Testis (tissue), 3 donors: ENCODE measurements around the gene BTNL8. TPM values are rescaled to one million over a fixed set of nuclear protein-coding genes. Genes with fewer than 3 reads are reported as not detected.
"Not testable (repeated sequence)": the region's sequence is repeated elsewhere in the genome, so short reads cannot be mapped to it uniquely, and the experiment has no call there.

Experiments used
- DNase-seq: peaks from one replicate; pipeline ENCODE4 v3.0.0-alpha.2; 2019
- H3K27ac ChIP-seq, 2 donors: fragments of 200-600 bp; sonication (generic); one replicate each; pipeline ENCODE4 v1.5.1; 2019
- H3K27me3 ChIP-seq: fragments of 200-600 bp; sonication (generic); one replicate; pipeline ENCODE4 v1.5.1; 2019
- H3K36me3 ChIP-seq: fragments of 200-600 bp; sonication (generic); one replicate; pipeline ENCODE4 v1.5.1; 2017; ENCODE audit warnings: low read depth; ENCODE audit errors: missing control alignments
- H3K4me1 ChIP-seq: fragments of 200-600 bp; sonication (generic); one replicate; pipeline ENCODE4 v1.5.1; 2019
- H3K4me3 ChIP-seq, 2 donors: fragments of 200-600 bp; sonication (generic); one replicate each; pipeline ENCODE4 v1.5.1; 2017 to 2019
- H3K9me3 ChIP-seq: fragments of 200-600 bp; sonication (generic); one replicate; pipeline ENCODE4 v1.5.1; 2017
- POLR2A ChIP-seq: fragments of 450-650 bp; IDR thresholded peaks from one replicate; pipeline ENCODE4 v1.6.1; 2017; ENCODE audit warnings: antibody characterized with exemption, mild to moderate bottlenecking, moderate library complexity
- WGBS, 2 donors: methylation state at CpG; one replicate each; pipeline ENCODE4 v1.1.5; 2018; 5-methylcytosine and 5-hydroxymethylcytosine counted together
- intact Hi-C: fragments of 100-400 bp; cut with DNase I; formaldehyde crosslinking; loops from one replicate; pipeline ENCODE4 v1.15.1; 2023; ENCODE audit warnings: low total_unique reads
- polyA plus RNA-seq: library from polyadenylated mRNA; stranded (reverse); fragments of 350-450 nt; fragmentation: Illumina TruSeq; extraction: RNeasy Lipid Tissue Mini Kit (QIAGEN cat#74804); gene quantifications from one replicate; pipeline ENCODE4 v1.2.3, GENCODE V29; 2014; ENCODE audit warnings: low read depth, low replicate concordance; ENCODE audit not compliant: insufficient read depth
- total RNA-seq, 2 donors: library from RNA; depleted of rRNA; stranded (reverse); fragments of >200 nt; gene quantifications; one replicate each; pipeline ENCODE4 v1.2.3, GENCODE V29; 2016
- TF ChIP-seq, protein P1 (sequence below), 3 experiments: fragments of 450-650 bp in 2 of 3; fragments of 200-600 bp in 1 of 3; sonication (generic) in 1 of 3; IDR thresholded peaks; one replicate each; pipeline ENCODE4 v1.5.1; 2016 to 2019; ENCODE audit warnings: antibody characterized with exemption in 3 of 3, mild to moderate bottlenecking in 2 of 3, moderate library complexity in 1 of 3

The BTNL8 gene
- total and polyA plus RNA-seq, 3 donors from 2014 or later: 10.3 to 14.7 (median 13.1) TPM

GRCh38 chr5:180874804-180875582 lies 24.0 kb upstream of the BTNL8 start:
- TF ChIP-seq, protein P1, sequence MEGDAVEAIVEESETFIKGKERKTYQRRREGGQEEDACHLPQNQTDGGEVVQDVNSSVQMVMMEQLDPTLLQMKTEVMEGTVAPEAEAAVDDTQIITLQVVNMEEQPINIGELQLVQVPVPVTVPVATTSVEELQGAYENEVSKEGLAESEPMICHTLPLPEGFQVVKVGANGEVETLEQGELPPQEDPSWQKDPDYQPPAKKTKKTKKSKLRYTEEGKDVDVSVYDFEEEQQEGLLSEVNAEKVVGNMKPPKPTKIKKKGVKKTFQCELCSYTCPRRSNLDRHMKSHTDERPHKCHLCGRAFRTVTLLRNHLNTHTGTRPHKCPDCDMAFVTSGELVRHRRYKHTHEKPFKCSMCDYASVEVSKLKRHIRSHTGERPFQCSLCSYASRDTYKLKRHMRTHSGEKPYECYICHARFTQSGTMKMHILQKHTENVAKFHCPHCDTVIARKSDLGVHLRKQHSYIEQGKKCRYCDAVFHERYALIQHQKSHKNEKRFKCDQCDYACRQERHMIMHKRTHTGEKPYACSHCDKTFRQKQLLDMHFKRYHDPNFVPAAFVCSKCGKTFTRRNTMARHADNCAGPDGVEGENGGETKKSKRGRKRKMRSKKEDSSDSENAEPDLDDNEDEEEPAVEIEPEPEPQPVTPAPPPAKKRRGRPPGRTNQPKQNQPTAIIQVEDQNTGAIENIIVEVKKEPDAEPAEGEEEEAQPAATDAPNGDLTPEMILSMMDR (IDR thresholded peaks at IDR 0.05): no peak
- TF ChIP-seq POLR2A: no peak
- H3K27ac ChIP-seq: no peak overlapping the region
- intact Hi-C loops: no loop called here

DNA sequence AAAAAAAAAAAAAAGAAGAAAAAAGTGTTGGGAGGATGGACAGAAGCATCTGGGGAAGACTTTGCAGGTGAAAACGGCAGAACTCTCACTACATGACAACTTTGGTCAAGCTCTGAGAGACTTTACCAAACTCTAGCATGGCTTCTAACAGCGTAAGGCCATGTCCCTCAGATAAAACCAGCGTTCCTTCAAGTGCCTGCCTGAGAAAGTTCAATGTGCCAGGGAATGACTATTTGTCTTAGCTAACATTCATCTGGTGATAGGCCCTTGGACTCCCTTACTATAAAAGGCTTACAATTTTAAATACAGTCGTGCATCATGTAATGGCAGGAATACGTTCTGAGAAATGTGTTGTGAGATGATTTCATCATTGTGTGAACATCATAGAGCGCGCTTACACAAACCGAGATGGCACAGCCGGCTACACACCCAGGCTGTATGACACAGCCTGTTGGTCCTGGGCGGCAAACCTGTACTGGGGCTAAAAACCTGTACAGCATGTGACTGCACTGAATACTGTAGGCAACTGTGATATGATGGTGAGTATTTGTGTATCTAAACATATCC lies 23.0 kb upstream of the BTNL8 start:
- H3K36me3 ChIP-seq: no peaks in the 10 kb centered on the region
- intact Hi-C loops: no loop called here
- H3K27ac ChIP-seq: no peak overlapping the region

More at GRCh38 chr5:180874804-180875582, 24.0 kb upstream of the BTNL8 start:
- Histone ChIP-seq H3K36me3 (no peaks in the 10 kb centered on the region), H3K4me1 (no peaks in the 10 kb centered on the region), H3K4me3 (no peak overlapping the region), H3K27me3 (no peaks in the 10 kb centered on the region), H3K9me3 (no peaks in the 10 kb centered on the region)
- DNase-seq: no peak
- WGBS, 2 donors: 85% methylated on average over 12 of the region's 12 CpGs

DNA sequence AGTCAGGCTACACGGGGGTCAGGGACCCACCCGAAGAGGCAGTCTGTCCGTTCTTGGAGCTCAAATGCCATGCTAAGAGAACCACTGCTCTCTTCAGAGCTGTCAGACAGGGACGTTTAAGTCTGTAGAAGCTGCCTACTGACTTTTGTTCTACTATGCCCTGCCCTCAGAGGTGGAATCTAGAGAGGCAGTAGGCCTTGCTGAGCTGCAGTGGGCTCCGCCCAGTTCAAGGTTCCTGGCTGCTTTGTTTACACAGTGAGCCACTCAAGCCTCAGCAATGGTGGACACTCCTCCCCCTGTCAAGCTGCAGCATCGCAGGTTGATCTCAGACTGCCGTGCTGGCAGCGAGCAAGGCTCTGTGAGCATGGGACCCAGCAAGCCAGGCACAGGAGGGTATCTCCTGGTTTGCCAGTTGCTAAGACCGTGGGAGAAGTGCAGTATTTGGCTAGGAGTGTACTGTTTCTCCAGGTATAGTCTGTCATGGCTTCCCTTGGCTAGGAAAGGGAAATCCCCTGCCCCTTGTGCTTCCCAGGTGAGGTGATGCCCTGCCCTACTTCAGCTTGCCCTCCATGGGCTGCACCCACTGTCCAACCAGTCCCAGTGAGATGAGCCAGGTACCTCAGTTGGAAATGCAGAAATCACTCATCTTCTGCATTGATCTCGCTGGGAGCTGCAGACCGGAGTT lies 13.0 kb upstream of the BTNL8 start:
- H3K36me3 ChIP-seq, H3K27me3 ChIP-seq, H3K4me3 ChIP-seq, H3K4me1 ChIP-seq, H3K27ac ChIP-seq, intact Hi-C loops, DNase-seq, H3K9me3 ChIP-seq: not testable (repeated sequence)
- 73 to 92% methylated on average over 2 to 11 of the region's 11 CpGs for WGBS, 2 donors

More for the DNA sequence above, 23.0 kb upstream of the BTNL8 start:
- DNase-seq: no peak
- no peak for TF ChIP-seq POLR2A
- TF ChIP-seq, protein P1 (IDR thresholded peaks at IDR 0.05): no peak
- Histone ChIP-seq H3K9me3 (no peaks in the 10 kb centered on the region), H3K4me3 (no peak overlapping the region), H3K27me3 (no peaks in the 10 kb centered on the region), H3K4me1 (no peaks in the 10 kb centered on the region)
- 75 to 83% methylated on average over 10 of the region's 10 CpGs for WGBS, 2 donors

DNA sequence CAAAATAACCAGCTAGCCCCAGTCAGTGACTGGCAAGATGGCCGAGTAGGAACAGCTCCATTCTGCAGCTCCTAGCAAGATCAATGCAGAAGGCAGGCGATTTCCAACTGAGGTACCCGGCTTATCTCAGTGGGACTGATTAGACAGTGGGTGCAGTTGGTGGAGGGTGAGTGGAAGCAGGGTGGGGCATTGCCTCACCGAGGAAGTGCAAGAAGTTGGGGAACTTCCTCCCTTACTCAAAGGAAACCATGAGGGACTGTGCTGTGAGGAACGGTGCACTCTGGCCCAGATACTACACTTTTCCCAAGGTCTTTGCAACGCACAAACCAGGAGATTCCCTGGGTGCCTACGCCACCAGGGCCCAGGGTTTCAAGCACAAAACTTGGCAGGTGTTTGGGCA lies 9.6 kb upstream of the BTNL8 start:
- Histone ChIP-seq H3K27ac (no peak overlapping the region), H3K9me3 (no peaks in the 10 kb centered on the region), H3K4me1 (no peaks in the 10 kb centered on the region), H3K27me3 (no peaks in the 10 kb centered on the region), H3K36me3 (no peaks in the 10 kb centered on the region), H3K4me3 (no peak overlapping the region)
- DNase-seq: no peak
- no peak for TF ChIP-seq POLR2A
- TF ChIP-seq, protein P1 (IDR thresholded peaks at IDR 0.05): no peak
- 88% methylated on average over 7 of the region's 7 CpGs for WGBS, 2 donors
- intact Hi-C loops: no loop called here

GRCh38 chr5:180895330-180895729 lies 3.6 kb upstream of the BTNL8 start:
- H3K4me3 ChIP-seq, H3K27ac ChIP-seq, intact Hi-C loops, H3K27me3 ChIP-seq, H3K36me3 ChIP-seq, DNase-seq, H3K9me3 ChIP-seq, H3K4me1 ChIP-seq: not testable (repeated sequence)
- 79 to 89% methylated on average over 1 of the region's 1 CpG for WGBS, 2 donors
